Suppressor macrophage treated with lipopolysaccharide for 4 hours (primary cell): ENCODE results near the gene ZNF771.

Source experiments
- DNase-seq: peaks from one replicate; pipeline ENCODE4 v3.0.0-alpha.2; 2020

The ZNF771 gene

DNA sequence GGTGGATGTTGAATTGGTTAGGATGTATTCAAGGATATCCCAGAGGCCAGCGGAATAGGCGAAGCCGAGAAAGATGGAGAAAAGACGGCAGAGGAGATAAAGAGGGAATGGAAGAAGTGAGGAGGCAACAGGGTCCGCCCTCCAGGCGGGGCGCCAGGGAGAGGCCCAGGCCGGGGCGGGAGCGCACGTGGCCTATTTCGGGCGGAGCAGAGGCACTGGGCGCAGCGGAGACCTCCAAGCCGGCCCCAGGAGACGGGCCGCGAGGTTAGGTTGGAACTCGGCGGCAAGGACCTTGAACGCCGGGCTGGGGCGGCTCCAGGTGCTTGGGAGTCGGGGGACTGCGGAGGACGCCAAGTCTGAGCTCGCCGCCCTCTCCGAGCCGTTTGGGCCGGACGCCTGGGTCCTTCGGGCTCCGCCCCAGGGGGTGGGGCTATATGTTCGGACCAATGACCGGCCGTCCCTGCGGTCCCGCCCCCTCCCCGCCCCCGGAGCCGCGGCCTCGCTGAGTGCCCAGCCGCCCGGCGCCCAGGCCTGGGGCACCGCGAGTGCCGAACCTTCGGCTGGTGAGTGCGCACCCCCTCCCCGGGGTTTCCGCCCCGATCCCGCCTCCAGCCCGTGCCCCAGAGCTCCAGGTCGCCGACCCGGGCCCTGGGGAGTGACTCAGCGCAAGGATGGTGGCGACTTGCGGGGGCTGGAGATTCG lies at the start of gene ZNF771:
Gene ZNF771 (plus strand): TSS at position 505 of the 702 bp plus-strand sequence. CDS start 448 bp downstream, outside the sequence.
- DNase-seq = peak; percentile 88

DNA sequence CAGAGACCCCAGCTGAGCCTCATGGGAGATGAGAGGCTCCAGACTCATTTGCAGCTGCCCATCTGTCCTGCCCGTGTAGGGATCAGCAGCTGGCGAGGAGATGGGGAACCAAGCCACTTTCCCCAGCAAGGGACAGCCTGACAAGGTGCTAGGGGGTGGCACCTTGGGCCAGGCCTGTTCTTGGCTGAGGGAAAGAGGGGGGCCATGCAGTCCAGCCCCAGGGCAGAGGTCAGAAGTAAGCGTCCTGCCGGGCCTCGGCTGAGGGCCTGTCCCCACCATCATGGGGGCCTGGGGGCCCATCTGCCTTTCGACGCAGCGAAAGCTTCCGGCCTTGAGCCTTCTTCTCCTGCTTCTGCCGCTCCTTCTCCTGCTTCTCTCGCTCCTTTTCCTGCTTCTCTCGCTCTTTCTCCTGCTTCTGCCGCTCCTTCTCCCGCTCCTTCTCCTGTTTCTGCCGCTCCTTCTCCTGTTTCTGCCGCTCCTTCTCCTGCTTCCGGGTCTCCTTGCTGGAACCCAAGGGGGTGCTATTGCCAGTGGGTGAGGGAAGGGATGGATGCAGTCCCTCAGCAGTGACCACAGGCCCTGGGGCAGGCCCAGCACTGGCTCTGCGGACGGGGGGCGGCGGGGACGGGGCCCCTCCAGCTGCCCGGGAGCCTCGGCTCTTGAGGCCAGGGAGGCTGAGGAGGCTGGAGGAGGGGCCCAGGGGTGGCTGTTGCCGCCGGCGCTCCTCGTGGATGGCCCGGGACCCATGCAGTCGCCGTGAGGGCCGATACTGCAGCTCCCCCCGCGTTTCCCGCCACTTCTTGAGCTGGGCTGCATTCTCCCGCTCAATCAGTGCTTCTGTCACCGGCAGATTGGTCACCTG lies 49.5 kb upstream of the ZNF771 start:
- DNase-seq = no peak

DNA sequence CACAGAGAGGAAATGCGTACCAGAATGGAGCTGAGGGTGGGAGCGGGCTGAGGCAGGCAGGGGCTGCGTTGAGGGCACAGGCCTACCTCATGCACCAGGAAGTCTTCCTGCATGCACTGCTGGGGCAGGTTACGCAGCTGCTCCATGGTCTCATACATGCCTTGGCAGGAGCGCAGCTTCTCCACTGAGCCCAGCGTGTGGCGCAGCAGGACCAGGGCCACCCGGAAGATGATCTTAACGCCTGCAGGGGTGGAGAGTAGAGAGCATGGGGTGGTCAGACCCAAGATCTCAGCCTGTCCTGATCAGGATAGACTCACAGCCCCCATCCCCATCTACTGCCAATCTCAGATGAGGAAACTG lies 48.8 kb upstream of the ZNF771 start:
- no peak for DNase-seq

DNA sequence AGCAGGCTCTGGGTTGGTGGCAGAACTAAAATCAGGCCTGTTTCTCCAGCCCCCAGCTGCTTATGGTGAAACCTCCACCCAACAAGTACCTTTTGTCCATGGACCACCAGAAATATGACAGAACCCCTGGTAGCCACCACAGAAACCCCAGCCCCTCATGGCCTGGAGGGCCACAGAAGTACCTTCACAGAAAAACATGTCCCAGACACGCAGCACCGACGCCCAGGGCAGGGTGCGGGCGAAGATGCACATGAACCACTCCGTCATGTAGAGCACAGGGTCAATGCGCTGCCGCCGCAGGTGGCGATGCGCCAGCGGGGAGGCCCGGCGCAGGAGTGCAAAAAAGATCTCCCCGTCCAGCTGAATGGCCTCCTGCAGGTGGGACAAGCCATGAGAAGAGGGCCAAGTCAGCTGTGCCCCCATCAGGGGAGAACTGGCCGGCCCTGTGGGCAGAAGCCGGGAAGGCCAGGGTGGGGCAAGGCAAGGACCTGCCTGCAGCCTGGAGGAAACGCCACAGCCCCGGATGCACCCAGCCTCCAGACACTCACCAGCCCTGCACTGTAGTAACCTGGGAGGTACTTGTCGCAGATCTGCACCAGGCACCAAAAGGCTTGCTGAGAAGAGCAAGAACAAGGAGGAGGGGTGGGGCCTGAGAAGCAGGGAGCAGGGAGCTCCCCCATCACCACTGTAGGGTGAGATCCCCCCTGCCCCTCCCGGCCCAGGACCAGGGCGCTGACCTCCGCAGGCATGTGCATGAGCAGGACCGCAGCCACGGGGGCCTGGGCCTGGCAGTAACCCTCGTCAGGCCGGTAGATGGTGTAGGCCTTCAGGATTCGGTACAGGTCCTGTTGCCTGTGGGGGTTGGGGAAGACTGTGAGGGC lies 48.2 kb upstream of the ZNF771 start:
- DNase-seq = no peak

DNA sequence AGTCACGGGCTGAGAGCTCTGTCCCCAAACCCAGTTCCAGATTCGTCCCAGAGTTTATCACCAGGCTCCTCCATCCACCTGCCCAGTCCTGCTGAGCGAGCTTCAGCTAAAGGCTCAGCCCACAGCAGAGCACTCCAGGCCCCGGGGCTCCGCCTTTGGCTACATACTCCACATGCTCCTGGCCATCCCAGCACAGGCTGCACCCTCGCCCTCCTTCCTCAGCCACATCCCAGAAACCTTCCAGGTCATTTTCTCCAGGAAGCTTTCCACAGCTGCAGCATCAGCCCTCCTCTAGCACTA lies 47.6 kb upstream of the ZNF771 start:
- no peak for DNase-seq

DNA sequence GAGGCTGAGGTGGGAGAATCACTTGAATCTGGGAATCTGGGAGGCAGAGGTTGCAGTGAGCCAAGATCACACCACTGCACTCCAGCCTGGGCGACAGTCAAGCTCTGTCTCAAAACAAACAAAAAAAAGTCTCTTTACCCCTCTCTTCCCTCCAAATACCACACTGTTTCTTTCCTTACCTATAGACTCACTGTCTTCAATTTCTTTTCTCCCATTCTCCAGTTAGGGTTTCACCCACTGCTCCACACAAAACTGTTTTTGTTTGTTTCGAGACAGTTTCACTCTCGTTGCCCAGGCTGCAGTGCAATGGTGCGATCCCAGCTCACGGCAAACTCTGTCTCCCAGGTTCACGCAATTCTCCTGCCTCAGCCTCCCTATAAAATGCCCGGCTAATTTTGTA lies 46.2 kb upstream of the ZNF771 start:
- DNase-seq = no peak

DNA sequence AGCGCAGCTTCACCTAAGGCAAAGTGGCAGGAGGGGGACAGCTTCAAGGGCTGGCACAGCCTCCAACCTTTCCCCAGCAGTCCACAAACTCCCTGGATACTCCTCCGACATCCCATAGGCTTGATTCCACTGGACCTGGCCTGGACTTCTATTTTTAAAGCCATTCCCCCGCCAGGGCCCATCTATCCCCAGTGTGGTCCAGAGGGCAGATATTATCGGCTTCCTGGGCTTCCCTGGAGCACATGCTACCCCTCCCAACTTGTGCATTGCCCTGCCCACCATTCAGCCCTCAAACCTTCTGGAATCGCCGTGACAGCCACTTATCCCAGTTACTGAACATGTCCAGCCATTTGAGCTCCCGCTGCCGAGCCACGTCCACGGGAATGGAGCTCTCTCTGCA lies 42.2 kb upstream of the ZNF771 start:
- no peak for DNase-seq

DNA sequence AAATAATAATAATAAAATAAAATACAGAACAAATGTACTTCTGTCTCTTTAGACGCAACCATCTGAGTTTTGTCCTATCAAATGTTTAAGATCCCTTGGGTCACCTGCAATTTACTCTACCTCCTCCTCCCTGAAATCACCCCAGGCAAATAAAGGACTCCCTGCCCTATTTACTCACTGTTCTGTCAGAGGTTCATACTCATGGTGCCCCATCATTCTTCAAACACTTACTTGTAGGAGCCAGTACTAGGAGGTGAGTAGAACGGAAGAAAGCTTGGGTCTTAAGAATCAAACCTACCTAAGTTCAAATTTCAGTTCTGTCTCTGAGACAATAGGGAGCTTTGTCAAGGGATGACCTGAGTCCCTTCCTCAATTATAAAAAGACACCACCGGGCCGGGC lies 40.9 kb upstream of the ZNF771 start:
- DNase-seq = no peak

DNA sequence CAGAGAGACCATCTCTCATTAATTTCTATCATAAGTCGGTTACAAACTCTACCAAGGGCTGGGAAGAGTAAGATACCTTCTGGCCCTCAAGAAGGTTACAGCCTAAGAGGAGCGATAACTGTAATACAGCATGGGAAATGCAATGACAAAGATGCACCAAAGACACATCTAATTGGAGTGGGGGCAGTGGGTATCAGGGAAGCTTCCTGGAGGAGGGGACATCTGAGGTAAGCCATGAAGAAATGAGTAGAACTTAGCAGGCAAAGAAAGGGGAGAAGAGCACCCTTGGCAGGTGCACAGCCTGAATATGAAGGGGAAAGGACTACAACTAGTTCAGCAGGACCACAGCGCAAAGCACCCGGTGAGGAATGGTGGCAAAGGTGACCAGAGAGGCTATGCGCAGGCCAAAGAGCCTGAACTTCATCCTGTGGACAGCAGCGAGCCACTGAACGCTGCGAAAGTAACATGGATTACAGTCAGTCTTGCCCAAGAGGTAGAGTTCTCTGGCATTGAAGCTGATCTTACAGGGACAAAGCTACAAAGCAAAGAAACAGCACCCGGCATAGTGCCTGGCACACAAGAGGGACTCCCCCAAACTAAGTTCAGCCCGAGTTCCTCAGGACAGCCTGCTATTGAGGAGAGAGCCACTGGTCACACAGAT lies 39.9 kb upstream of the ZNF771 start:
- no peak for DNase-seq

DNA sequence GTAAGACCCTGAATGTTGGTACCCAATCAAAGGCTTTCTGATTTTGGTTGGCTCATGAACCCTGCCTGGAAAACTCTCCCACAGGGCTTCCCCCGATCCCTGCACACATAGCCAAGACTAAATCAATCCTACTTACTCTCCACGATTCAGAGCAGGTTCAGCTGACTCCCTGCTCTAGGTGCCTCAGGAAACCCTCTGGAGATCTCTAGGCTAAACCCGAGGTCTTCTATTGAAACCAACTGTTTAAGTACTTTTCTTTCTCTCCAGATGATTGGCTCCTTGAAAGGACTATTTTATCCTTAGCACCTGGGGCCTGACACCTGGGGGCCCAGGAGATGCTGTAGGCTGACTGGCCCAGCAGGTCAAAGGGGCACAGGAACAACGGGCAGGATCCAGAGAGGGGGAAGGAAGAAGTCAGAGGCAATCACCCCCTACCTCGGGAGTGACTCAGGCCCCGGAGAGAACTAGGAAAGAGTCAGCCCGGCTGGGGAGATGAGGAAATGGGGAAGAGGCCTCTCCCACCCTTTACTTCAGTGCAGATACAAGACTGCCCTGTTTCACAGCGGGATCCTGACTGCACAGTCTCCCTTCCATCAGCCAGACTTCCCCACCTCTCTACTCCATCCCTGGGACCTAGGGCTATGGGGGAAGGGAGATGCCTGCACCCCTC lies 39.1 kb upstream of the ZNF771 start:
- DNase-seq = peak; percentile 81

DNA sequence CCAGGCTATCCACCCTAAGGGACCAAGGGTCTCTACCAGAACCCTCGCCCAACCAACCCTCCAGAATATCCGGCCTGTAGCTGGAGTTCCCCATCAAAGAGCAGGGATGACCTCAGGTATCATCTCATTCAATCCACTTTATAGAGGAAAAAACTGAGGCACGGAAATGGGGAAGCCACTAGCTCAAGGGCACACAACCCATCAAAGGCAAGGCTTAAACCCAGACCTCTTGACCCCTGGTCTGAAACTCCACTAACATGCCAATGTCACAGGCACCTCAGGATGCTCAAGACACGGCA lies 38.7 kb upstream of the ZNF771 start:
- DNase-seq = no peak

DNA sequence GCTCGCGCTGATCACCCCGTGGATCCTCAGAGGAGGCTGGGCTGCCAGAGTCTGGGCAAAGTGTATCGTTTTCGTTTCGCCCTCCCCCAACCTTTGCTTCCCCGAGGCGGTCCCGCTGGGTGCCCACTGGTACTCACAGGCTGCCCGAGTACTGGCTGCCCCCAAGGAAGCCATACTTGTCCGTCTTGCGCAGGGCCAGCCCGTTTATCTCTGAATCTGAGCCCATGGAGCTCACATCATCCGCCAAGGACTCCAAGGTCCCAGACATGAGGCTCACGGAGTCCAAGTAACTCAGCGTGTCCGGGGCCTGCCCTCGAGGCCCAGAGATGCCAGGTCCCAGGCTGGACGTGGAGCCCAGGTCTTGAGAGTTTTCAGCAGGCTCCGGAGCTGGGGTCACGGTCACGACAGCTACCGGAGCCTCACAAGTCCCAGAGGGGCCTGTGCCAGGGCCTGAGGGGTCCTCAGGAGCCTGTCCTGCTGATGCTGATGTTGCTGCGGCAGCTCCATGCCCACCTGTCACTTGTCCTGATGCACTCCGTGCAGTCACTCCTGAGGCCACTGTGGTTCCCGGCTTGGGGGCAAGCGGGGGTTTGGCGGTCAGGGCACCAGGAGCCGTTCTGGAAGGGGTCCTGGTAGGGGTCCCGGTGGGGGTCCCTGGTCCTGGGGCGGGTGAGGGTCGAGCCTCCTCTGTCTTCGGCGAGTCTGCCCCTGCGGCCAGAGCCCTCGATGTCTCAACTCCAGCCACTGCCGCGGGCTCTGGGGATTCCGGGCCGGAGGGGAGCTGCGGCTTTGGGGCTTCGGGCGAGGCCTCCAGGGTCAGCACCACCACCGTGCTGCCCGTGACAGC lies 38.1 kb upstream of the ZNF771 start:
- peak; percentile 38 for DNase-seq

DNA sequence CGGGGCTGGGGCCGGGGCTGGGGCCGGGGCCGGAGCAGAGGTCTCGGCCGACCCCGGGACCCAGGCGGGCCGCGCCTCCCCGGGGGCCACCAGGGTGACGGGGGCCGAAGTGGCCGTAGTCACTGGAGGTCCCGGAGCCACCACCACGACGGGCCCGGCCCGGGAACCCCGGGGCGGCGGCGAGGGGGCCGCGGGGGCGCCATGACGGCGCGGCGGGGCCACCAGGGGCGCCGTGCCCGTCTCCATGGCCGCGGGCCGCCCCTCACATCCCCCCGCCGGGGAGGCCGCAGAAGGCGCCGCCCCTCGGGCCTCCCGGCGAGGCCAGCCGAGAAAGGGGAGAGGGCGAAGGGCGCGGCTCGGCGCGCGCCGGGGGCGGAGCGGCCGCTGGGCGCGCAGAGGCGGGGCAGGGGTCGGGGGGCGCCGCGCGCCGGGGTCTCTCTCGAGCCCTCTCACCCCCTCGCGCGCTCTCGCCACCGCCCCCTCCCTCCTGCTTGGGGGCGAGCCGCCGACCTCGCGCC lies 37.4 kb upstream of the ZNF771 start:
- DNase-seq = no peak

DNA sequence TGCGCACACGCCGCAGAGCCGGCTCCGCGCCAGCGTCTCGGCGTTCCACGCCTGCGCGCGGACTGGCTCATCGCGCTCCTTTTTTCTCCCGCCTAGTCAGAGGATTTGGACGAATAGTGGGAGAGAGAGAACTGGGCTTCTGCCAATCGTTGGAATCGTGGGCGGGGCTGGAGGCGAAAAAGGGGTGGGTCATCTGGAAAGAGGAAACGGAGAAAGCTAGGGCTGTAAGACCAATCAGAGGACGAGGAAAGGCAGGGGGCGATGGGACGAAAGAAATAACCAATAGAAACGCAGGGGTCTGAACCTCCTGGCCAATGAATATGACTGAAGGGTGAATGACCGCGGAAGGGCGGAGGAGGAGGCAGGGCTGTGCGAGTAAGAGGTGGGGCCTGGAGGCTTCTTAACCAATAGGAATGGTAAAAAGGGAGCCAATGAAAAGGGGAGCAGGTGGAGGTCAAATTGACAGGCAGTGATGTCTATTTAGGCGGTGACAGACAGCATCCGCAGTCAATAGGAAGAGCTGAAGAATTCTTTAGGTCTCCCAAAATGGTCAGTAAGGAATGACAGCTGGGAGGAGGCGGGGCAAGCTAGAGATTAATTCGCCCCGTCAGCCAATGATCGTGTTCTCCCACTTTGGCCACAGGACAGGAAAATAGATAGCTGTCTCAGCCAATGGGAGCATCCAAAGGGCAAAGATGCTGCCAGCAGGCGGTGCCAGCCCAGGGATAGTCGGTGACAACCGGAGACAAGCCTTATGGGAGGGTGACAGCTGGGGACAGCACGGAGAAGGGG lies 36.8 kb upstream of the ZNF771 start, which contains the start of gene TBC1D10B:
Gene TBC1D10B (minus strand): TSS at position 39 of the 792 bp plus-strand sequence. CDS start 311 bp downstream, outside the sequence.
- DNase-seq = peak; percentile 100

DNA sequence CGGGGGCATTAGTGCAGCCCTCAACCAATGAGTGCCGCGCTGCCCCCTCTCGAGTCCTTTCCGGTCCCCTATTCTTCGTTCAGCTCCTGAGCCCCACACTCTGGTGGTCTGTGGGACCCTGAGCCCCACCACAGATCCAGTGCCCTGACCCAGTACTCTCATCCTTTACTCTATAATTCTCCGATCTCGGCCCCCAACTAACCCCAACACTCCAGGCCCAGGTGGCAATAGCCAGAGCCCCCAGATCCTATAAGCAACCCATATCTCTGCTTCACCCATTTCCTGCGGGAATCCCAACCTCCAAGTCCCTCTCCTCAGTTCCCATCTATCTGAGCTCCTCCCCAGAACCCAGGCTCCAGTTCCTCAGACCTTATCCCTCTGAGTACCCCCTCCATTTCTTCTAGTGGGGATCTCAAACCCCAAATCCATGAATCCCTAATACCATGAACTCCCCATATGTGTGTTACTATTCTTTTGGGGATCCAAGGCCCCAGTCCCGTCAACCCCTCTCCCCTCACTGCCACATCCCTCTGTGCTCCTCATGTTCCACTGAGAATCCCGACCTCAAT lies 36.1 kb upstream of the ZNF771 start:
- no peak for DNase-seq

DNA sequence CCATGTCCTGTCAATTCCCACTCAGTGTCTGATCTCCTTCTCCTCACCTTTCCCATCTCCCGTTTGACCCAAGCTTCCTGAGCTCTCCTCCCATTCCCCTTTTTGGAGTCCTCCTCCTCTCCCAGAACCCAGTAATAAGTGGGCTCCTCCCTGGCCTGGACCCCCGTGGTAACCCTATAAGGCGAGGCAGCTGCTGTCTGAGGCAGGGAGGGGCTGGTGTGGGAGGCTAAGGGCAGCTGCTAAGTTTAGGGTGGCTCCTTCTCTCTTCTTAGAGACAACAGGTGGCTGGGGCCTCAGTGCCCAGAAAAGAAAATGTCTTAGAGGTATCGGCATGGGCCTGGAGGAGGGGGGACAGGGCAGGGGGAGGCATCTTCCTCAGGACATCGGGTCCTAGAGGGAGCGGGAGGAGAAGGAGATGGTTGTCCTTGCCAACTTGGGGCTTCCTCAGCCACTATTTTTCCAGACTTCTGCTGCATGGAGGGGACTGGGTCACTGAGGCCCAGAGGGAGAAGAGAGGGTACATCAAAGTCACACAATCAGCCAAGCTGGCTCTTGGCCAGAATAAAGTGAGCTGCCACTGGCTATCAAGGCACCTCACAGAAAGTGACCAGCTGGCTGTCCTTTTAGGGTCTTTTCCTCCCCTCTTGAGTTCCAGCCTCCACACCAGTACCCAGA lies 35.2 kb upstream of the ZNF771 start:
- DNase-seq = no peak

DNA sequence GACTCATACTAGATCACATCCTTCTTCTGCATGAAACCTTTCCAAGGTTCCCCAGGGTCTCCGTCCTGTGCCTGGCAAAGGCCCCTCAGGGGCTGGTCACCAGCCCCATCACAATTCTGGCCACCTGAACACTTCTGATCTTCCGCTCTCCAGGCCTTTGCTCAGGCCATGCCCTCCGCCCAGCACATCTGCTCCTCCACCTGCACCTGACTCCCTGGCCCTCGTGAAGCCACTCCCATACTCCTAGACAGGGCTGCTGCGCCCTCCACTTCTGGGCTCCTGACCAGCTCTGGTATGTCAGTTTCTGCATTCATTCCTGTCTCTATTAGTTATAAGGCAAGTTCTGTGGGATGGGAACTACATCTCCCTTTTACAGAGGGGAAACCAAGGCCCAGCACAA lies 34.7 kb upstream of the ZNF771 start:
- DNase-seq = no peak

DNA sequence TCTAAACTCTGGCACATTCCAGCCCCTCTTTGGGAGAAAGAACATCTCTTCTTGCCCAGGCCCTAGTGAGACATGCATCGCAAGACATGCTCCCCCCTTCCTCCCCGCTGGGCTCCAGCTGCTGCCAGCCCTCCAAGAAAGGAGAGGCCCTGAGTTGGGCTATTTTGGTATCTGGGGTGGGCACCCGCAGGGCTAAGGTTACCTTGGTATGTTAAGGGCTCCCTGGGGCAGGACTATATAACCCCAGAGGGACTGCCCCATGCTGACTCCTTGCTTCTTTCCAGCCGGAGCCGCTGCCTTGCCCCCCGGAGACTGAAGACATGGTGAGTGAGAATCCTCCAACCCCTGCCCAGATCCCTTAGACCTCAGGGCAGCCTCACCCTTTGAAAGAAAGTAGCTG lies 32.9 kb upstream of the ZNF771 start, which contains the start of gene MYL11:
Gene MYL11 (plus strand): TSS at position 265 of the 400 bp plus-strand sequence. CDS start 56 bp downstream, at position 321.
- no peak for DNase-seq

DNA sequence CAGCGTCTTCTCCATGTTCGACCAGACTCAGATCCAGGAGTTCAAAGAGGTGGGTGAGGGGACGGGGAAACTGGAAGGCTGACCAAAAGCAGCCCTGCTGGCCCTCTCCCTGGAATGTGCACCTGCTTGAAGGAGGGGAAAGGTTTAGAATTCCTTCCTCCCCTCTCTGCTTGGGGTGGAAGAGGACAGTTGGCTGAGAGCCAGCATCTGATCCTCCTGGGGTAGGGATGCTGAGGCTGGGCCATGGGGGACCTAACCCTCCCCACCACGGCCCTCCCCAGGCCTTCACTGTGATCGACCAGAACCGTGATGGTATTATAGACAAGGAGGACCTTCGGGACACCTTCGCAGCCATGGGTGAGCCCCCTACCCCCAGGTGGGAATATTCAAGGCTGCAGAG lies 31.5 kb upstream of the ZNF771 start:
- DNase-seq = no peak
